HG03045 (cell line): ENCODE results near the gene NFIX.

ENCODE experiments used
- ATAC-seq: cut with Tn5 transposase; IDR thresholded peaks from one replicate; pipeline ENCODE4 v1.9.1; 2021; ENCODE audit warnings: mild to moderate bottlenecking, moderate library complexity; ENCODE audit not compliant: unreplicated experiment

The NFIX gene

GRCh38 chr19:13006431-13007281 is 11.4 kb downstream of the NFIX start:
- no peak for ATAC-seq

- no peak for ATAC-seq
Measured at GRCh38 chr19:13007292-13008045, 12.2 kb downstream of the NFIX start.

DNA sequence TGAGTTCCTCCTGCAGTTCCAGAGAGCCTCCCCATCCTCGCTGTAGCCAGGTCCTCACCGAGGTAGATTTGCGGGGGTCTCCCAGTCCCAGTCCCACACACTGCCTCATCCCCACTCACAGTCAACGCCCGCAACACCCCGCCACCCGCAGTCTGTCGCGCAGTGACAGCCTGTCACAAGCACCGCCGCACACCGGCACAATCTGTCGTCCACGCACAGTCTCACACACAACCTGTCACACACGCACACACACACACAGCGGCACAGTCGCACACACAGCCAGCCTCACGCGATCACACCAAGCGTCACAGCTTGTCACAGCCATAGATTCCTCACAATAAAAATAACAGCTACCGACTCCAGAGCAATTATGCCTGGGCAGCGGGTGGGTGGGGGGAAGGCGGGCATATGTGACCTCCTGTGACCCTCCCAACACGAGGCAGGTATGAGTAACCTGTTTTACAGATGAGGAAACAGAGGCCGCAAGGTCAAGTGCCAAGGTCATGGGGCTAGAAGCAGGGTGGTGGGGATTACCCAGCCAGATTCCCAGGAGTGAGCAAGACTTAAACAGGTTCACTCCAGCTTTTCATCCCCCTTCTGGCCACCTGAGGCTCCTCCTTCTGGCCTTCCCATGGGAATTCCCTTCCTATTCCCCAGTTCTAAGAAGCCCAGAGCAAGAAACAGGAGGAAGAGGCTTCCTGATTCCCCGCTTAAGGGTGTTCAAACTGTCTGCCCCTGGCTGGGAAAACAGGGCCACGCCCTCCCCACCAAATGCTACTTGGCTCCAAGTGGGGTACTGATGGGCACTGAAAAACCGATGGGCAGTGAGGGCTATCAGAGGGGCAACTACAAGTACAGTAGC is 13.9 kb downstream of the NFIX start:
- ATAC-seq = no peak

GRCh38 chr19:13010038-13010991 is 15.0 kb downstream of the NFIX start:
- no peak for ATAC-seq

GRCh38 chr19:13010992-13011652 is 15.8 kb downstream of the NFIX start:
- no peak for ATAC-seq

GRCh38 chr19:13011653-13012389 is 16.5 kb downstream of the NFIX start:
- ATAC-seq = no peak

DNA sequence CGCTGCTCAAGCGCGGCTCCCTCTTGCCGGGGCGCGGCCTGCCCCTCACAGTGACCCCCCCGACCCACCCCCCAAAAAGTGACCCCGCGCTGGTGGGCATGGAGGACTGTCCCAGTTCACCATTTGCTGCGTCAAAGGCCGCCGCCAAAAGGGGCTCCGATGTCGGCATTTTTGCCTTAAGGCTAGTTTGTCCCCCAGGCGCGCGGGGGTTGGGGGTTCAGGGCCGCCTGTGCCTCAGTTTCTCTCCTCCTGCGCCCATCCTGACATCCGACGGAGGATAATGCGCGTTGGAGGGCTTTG is 17.1 kb downstream of the NFIX start:
- ATAC-seq = no peak

- no peak for ATAC-seq
Measured at GRCh38 chr19:13012690-13013608, 17.7 kb downstream of the NFIX start.

DNA sequence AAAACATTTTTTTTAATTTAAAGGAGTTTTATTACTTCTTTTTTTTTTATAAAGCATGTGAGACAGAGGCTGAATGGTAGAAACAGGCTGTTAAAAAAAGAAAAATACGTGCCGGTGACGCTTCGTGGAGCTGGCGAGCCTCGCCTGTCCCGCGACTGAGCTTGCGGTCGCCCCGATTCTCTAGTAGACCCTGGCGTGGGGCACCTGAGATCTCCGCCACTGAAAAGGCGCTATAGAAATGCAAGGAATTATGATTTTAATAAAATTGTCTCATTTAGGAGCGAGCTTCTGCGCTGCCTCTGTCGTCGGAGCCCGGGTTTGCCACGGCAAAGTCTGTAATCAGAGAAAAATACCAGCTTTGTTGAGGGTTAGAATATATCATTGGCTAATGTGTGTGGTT is 18.4 kb downstream of the NFIX start:
- no peak for ATAC-seq

DNA sequence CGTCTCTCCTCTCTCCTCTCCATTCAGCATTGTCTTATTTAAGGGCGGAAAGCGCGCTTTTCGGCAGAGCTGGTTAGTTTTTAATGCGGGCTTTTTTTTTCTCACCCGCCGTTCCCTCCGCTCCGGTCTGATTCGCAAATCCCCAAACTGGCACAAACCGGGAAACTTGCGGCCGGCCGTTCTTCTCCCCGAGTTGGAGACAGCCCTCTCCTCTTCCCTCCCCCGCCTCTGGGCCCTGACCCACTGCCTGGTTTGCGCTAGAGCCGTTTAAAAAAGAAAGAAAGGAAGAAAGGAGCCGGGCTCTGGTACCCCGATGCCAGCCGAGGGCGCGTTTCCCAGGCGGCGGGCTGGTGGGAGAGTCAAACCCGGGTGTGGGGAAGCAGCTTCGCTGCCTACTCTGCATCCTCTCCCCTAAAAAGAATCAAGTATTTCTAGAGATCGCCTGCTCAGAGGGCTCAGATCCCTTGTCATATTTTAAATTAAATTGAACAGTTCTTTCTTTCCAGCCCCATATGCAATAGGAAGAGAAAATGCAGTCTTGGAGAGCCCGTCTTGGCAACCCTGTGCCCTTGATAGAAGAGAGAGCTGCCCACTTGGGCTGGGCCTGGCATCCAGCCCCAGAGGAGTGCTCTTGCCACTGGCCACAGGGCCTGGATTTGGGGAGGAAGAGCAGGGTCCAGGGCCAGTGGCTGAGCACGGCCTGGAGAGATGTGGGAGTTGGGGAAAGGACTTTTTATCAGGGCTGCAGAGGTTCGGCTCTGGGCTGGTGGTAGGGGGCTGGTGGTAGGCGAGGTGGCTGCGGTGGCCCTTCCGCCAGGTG is 19.0 kb downstream of the NFIX start:
- no peak for ATAC-seq

GRCh38 chr19:13014921-13015280 is 19.6 kb downstream of the NFIX start:
- no peak for ATAC-seq

GRCh38 chr19:13015361-13016223 is 20.3 kb downstream of the NFIX start:
- no peak for ATAC-seq

DNA sequence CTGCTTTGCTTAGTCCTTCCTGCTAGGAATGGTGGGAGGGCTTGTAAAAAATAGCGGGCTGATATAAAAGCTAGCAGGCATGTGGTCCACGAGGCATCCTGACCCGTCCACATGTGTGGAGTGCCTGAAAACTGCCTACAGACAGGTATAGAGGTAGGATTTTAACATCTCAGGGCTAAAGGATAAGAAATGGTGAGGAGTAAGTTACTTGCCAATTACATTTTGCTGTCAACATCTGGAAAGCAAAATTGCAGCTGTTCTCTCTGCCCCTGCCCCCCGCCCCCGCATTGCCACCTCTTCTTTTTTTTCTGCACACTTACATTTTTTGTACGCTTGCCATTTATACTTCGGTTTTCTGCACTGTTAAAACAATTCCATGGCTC is 21.0 kb downstream of the NFIX start:
- no peak for ATAC-seq

- ATAC-seq = no peak
Measured at GRCh38 chr19:13016628-13017305, 21.5 kb downstream of the NFIX start.

DNA sequence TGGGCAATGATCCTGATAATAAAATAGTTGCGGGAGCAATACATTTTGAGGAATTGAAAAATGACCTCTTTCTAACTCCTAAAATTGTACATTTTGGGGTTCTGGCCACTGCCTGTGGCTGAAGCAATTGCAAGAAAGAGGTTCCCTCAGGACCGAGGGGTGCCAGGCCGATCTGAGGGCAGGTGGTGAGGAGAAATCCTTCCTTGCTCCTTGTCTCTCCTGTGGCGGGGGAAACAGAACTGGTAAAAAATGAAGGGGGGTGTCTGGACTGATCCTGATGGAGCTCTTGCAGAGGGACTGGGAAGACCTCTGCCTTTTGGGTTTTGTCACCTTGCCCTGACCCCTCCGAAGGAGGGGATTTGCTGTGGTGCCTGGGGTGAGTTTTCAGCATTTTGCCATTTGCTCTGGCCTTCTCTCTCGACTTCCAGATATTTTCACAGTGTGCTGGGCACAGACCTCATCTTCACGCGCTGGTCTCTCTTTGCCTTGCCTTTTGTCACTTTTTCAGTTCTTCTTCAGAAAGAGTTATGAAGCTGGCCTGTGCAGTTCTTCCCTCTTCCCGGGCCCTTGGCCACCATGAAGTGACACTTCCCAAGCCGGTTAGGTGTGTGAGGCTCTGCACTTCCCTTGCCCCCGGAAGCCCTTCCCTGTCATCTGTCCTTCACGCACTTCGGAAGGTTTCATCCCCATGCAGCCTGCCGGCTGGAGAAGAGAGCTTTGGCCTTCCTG is 22.2 kb downstream of the NFIX start:
- no peak for ATAC-seq
